Measurements from ENCODE around the gene PLCD3.
A peak's percentile ranks its signal among the peaks of the same experiment; 100 is the strongest.

PLCD3 gene

DNA sequence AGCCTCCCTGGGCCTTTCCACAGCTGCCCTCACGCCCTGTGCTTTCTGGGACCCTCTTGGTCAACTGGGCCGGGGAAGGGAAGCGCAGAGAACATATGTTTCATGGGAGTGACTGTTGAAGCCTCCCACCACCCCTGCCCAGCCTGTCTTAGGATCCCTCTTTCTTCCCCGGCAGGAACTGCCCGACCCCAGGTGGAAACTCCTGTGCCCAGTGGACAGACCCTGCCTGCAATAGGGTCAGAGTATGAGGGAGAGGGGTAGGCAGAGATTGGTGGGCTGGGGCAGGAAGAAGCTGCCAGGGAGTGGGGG lies 39.9 kb upstream of the PLCD3 start:
- Histone ChIP-seq H2BK120ac (ENCODE audit: insufficient read depth, low read length, poor library complexity) (peak overlapping the region; percentile 1), H4K8ac (ENCODE audit: low read depth, low read length) (peak overlapping the region; percentile 74), H3K14ac (ENCODE audit: low read length) (peak overlapping the region; percentile 43), H3K4me2 (ENCODE audit: low read length) (no peak overlapping the region), H2AFZ (ENCODE audit: insufficient read depth, low read length, poor library complexity) (peak overlapping the region; percentile 8), H4K91ac (ENCODE audit: low read depth, low read length) (peak overlapping the region; percentile 71), H3K36me3 (ENCODE audit: control insufficient read depth in 1 of 2, insufficient read depth in 2 of 2, low read length in 2 of 2) (no peaks in the 10 kb centered on the region), H3K23ac (ENCODE audit: low read length) (no peak overlapping the region), H3K27ac (ENCODE audit: low read depth, low read length) (no peak overlapping the region), H3K9me3 (ENCODE audit: insufficient read depth, low read depth, low read length) (no peaks in the 10 kb centered on the region), H3K79me1 (ENCODE audit: low read length) (peaks cover 17% of the 10 kb centered on the region), H4K12ac (ENCODE audit: low read depth, low read length) (no peak overlapping the region), H3K4me1 (ENCODE audit: control insufficient read depth in 1 of 2, insufficient read depth in 2 of 2, low read length in 2 of 2) (peaks cover 27 to 29% of the 10 kb centered on the region in 2 experiments), H3K4ac (ENCODE audit: low read depth, low read length) (no peak overlapping the region), H3K4me3 (ENCODE audit: low read depth, low read length) (no peak overlapping the region), H2BK5ac (ENCODE audit: low read depth, low read length, poor library complexity) (no peak overlapping the region), H3K27me3 (ENCODE audit: insufficient read depth, low read length) (no peaks in the 10 kb centered on the region), H3K79me2 (ENCODE audit: control insufficient read depth, insufficient read depth, low read length, poor library complexity) (no peaks in the 10 kb centered on the region), H2AK5ac (ENCODE audit: low read length) (no peak overlapping the region), H3K18ac (ENCODE audit: low read length) (peak overlapping the region; percentile 3), H3K9ac (ENCODE audit: low read length) (no peak overlapping the region), H2BK12ac (ENCODE audit: low read length) (peak overlapping the region; percentile 3)
- no peak for DNase-seq
- WGBS (ENCODE audit: extremely low coverage, insufficient coverage, insufficient read length), result no CpG with 5 or more reads among the region's 5 CpGs

DNA sequence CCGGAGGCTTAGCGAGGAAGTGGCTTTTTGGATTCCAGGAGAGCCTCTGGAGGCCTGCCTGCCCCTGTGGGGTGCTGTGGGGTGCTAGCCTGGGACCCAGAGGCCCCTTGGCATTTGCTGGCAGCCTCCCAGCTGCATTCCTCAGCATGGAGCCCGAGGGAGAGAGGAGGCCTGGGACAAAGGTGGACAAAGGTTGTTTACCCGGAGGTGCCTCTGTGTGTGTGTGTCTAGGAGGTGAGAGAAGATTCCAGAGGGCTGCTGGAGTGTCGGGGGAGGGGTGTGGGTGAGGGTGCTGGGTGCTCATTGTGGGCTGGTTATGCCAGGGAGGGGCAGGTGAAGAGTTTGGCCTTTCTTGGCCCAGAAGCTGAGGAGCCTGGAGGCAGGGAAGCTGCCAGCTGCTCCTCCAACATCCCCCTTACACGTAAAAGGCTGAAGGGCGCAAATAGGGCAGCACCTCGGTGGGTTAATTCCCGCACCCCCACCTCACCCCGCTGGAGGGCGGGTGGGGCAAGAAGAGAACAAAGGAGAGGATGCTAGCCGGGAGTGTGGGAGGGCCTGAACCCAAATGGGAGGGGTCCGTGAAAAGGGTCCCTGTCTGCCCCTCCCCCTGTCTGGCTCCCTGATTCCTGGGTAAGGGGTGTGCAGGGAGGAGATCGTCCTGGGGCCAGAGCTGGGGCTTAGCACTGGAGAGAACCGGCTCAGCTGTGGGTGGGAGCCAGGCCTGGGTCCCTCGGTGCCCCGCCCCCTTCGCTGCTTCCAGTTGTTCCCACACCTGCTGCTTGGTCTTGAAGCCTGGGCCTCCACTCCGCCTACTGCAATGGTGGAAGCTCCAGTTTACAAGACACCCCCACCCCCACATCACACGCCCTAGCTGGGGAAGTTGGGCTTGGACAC lies 39.3 kb upstream of the PLCD3 start:
- Histone ChIP-seq H3K18ac (ENCODE audit: low read length) (peak overlapping the region; percentile 47), H3K4me2 (ENCODE audit: low read length) (no peak overlapping the region), H3K23ac (ENCODE audit: low read length) (no peak overlapping the region), H3K9ac (ENCODE audit: low read length) (no peak overlapping the region), H2AK5ac (ENCODE audit: low read length) (peak overlapping the region; percentile 22), H3K36me3 (ENCODE audit: control insufficient read depth in 1 of 2, insufficient read depth in 2 of 2, low read length in 2 of 2) (no peaks in the 10 kb centered on the region), H2BK5ac (ENCODE audit: low read depth, low read length, poor library complexity) (peak overlapping the region; percentile 53), H2BK120ac (ENCODE audit: insufficient read depth, low read length, poor library complexity) (peak overlapping the region; percentile 67), H3K9me3 (ENCODE audit: insufficient read depth, low read depth, low read length) (no peaks in the 10 kb centered on the region), H3K27ac (ENCODE audit: low read depth, low read length) (no peak overlapping the region), H3K79me1 (ENCODE audit: low read length) (peaks cover 17% of the 10 kb centered on the region), H3K14ac (ENCODE audit: low read length) (peak overlapping the region; percentile 51), H3K4me1 (ENCODE audit: control insufficient read depth in 1 of 2, insufficient read depth in 2 of 2, low read length in 2 of 2) (peaks cover 27 to 29% of the 10 kb centered on the region in 2 experiments), H2AFZ (ENCODE audit: insufficient read depth, low read length, poor library complexity) (peak overlapping the region; percentile 53), H4K91ac (ENCODE audit: low read depth, low read length) (peak overlapping the region; percentile 71), H3K4me3 (ENCODE audit: low read depth, low read length) (no peak overlapping the region), H4K8ac (ENCODE audit: low read depth, low read length) (peak overlapping the region; percentile 74), H3K4ac (ENCODE audit: low read depth, low read length) (peak overlapping the region; percentile 20), H3K79me2 (ENCODE audit: control insufficient read depth, insufficient read depth, low read length, poor library complexity) (no peaks in the 10 kb centered on the region), H4K12ac (ENCODE audit: low read depth, low read length) (peak overlapping the region; percentile 86), H2BK12ac (ENCODE audit: low read length) (peak overlapping the region; percentile 3), H3K27me3 (ENCODE audit: insufficient read depth, low read length) (no peaks in the 10 kb centered on the region)
- DNase-seq, result peak; percentile 48 to 53
- no CpG with 5 or more reads among the region's 20 CpGs for WGBS (ENCODE audit: extremely low coverage, insufficient coverage, insufficient read length)

DNA sequence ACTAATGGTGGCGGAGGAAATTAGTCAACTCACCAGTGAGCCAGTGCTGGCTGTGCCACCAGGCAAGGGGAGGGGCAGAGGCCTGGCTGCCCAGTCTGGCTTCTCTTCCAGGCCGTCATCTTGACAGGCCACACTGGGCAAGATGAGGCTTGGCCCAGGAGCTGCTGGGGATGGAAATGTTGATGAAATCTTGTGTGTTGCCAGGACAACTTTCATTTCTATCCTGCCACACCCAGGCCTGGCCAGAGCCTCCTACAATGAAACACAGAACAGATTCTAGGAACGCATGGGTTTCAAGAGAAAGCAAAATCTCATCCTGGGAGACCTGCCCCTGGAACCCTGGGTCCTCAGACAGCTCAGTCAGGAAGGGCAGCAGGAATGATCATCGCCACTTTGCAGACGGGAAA lies 38.6 kb upstream of the PLCD3 start:
- Histone ChIP-seq H3K4me1 (ENCODE audit: control insufficient read depth in 1 of 2, insufficient read depth in 2 of 2, low read length in 2 of 2) (peaks cover 25% of the 10 kb centered on the region in 2 experiments), H3K14ac (ENCODE audit: low read length) (peak overlapping the region; percentile 51), H3K79me2 (ENCODE audit: control insufficient read depth, insufficient read depth, low read length, poor library complexity) (no peaks in the 10 kb centered on the region), H3K4me2 (ENCODE audit: low read length) (no peak overlapping the region), H2BK120ac (ENCODE audit: insufficient read depth, low read length, poor library complexity) (peak overlapping the region; percentile 67), H3K23ac (ENCODE audit: low read length) (no peak overlapping the region), H3K79me1 (ENCODE audit: low read length) (peaks cover 17% of the 10 kb centered on the region), H3K36me3 (ENCODE audit: control insufficient read depth in 1 of 2, insufficient read depth in 2 of 2, low read length in 2 of 2) (no peaks in the 10 kb centered on the region), H3K27ac (ENCODE audit: low read depth, low read length) (no peak overlapping the region), H3K4me3 (ENCODE audit: low read depth, low read length) (no peak overlapping the region), H2AK5ac (ENCODE audit: low read length) (no peak overlapping the region), H2BK12ac (ENCODE audit: low read length) (peak overlapping the region; percentile 3), H3K9ac (ENCODE audit: low read length) (no peak overlapping the region), H2BK5ac (ENCODE audit: low read depth, low read length, poor library complexity) (peak overlapping the region; percentile 53), H4K91ac (ENCODE audit: low read depth, low read length) (peak overlapping the region; percentile 71), H3K18ac (ENCODE audit: low read length) (peak overlapping the region; percentile 47), H3K27me3 (ENCODE audit: insufficient read depth, low read length) (no peaks in the 10 kb centered on the region), H4K12ac (ENCODE audit: low read depth, low read length) (peak overlapping the region; percentile 86), H3K4ac (ENCODE audit: low read depth, low read length) (no peak overlapping the region), H2AFZ (ENCODE audit: insufficient read depth, low read length, poor library complexity) (peak overlapping the region; percentile 53), H4K8ac (ENCODE audit: low read depth, low read length) (peak overlapping the region; percentile 74), H3K9me3 (ENCODE audit: insufficient read depth, low read depth, low read length) (no peaks in the 10 kb centered on the region)
- peak; percentile 55 to 68 for DNase-seq
- WGBS (ENCODE audit: extremely low coverage, insufficient coverage, insufficient read length), result no CpG with 5 or more reads among the region's 5 CpGs

DNA sequence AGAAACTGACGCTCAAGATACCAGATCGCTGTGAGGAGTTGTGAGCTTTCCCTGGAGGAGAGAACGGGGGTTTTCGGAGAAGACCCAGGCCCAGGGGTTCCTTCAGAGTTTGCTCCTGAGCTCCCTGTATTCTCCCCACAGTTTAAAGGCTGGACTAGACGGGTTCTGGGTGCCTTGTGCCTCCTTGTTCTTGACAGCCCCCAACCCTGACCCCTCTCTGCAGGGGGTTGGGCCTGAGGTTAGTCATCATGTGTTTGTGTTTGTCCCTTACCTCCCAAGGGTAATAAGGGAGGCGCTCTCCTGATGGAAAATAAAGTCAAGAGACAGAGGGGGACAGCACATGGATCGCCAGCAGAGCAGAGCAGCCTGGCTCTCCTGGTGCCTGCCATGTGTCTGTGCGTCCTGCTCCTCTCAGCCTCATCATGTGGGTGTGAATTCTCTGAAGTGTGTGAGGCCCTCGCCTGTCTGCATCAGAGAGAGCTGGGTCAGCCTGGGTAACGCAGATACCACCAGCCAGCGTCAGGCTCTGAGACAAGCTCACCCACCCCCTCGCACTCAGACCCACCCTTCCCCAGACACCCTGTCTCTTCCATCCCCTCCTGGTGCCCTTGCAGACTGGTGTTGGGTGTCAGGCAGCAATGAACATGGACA lies 38.1 kb upstream of the PLCD3 start:
- H2AFZ ChIP-seq (ENCODE audit: insufficient read depth, low read length, poor library complexity), result no peak overlapping the region
- H3K27me3 ChIP-seq (ENCODE audit: insufficient read depth, low read length), result no peaks in the 10 kb centered on the region
- peak overlapping the region; percentile 4 for H3K14ac ChIP-seq (ENCODE audit: low read length)
- WGBS (ENCODE audit: extremely low coverage, insufficient coverage, insufficient read length), result no CpG with 5 or more reads among the region's 12 CpGs
- no peak overlapping the region for H3K4me3 ChIP-seq (ENCODE audit: low read depth, low read length)
- H4K91ac ChIP-seq (ENCODE audit: low read depth, low read length), result peak overlapping the region; percentile 71
- H3K4me2 ChIP-seq (ENCODE audit: low read length), result no peak overlapping the region
- H3K79me2 ChIP-seq (ENCODE audit: control insufficient read depth, insufficient read depth, low read length, poor library complexity), result no peaks in the 10 kb centered on the region
- H4K12ac ChIP-seq (ENCODE audit: low read depth, low read length), result peak overlapping the region; percentile 8
- no peak overlapping the region for H3K23ac ChIP-seq (ENCODE audit: low read length)
- no peak overlapping the region for H2AK5ac ChIP-seq (ENCODE audit: low read length)
- no peak overlapping the region for H3K18ac ChIP-seq (ENCODE audit: low read length)
- no peak overlapping the region for H2BK5ac ChIP-seq (ENCODE audit: low read depth, low read length, poor library complexity)
- no peak for DNase-seq
- H4K8ac ChIP-seq (ENCODE audit: low read depth, low read length), result no peak overlapping the region
- H3K36me3 ChIP-seq (ENCODE audit: control insufficient read depth in 1 of 2, insufficient read depth in 2 of 2, low read length in 2 of 2), result no peaks in the 10 kb centered on the region
- H2BK12ac ChIP-seq (ENCODE audit: low read length), result peak overlapping the region; percentile 33
- peaks cover 17% of the 10 kb centered on the region for H3K79me1 ChIP-seq (ENCODE audit: low read length)
- H3K4me1 ChIP-seq (ENCODE audit: control insufficient read depth in 1 of 2, insufficient read depth in 2 of 2, low read length in 2 of 2), result peaks cover 25% of the 10 kb centered on the region in 2 experiments
- no peak overlapping the region for H3K9ac ChIP-seq (ENCODE audit: low read length)
- H3K9me3 ChIP-seq (ENCODE audit: insufficient read depth, low read depth, low read length), result no peaks in the 10 kb centered on the region
- H3K4ac ChIP-seq (ENCODE audit: low read depth, low read length), result no peak overlapping the region
- H2BK120ac ChIP-seq (ENCODE audit: insufficient read depth, low read length, poor library complexity), result peak overlapping the region; percentile 67
- no peak overlapping the region for H3K27ac ChIP-seq (ENCODE audit: low read depth, low read length)

Measured in trophoblast cell (in vitro differentiated cells and primary cell).